IPS-18c (cell line): ENCODE data around the gene HIGD1C.

ENCODE experiments used
- H3K4me3 ChIP-seq: 2 replicates; pipeline ENCODE4 v1.7.0; 2013; ENCODE audit warnings: low read depth, mild to moderate bottlenecking, low read length, moderate library complexity; ENCODE audit not compliant: insufficient read depth
- H3K9me3 ChIP-seq: one replicate; pipeline ENCODE4 v1.6.1; 2013; ENCODE audit warnings: mild to moderate bottlenecking, low read length, moderate library complexity; ENCODE audit not compliant: control insufficient read depth, insufficient read depth

Gene HIGD1C

GRCh38 chr12:50960130-50960529, 7.8 kb downstream of the HIGD1C start:
- Histone ChIP-seq H3K4me3 (no peak overlapping the region), H3K9me3 (no peaks in the 10 kb centered on the region)

- Histone ChIP-seq H3K9me3 (no peaks in the 10 kb centered on the region), H3K4me3 (no peak overlapping the region)
Measured at GRCh38 chr12:50961708-50962107, 9.4 kb downstream of the HIGD1C start.

- no peaks in the 10 kb centered on the region for H3K9me3 ChIP-seq
Measured at GRCh38 chr12:50964432-50964831, 12.1 kb downstream of the HIGD1C start.

GRCh38 chr12:50971946-50972345, 19.6 kb downstream of the HIGD1C start:
- Histone ChIP-seq H3K9me3 (peaks cover 5% of the 10 kb centered on the region), H3K4me3 (no peak overlapping the region)

More at GRCh38 chr12:50964432-50964831, 12.1 kb downstream of the HIGD1C start:
- no peak overlapping the region for H3K4me3 ChIP-seq

GRCh38 chr12:50979369-50980052, 27.2 kb downstream of the HIGD1C start:
- Histone ChIP-seq H3K4me3 (no peak overlapping the region), H3K9me3 (no peaks in the 10 kb centered on the region)

- Histone ChIP-seq H3K4me3 (no peak overlapping the region), H3K9me3 (no peaks in the 10 kb centered on the region)
Measured at GRCh38 chr12:50980545-50980944, 28.2 kb downstream of the HIGD1C start.

- no peak overlapping the region for H3K4me3 ChIP-seq
Measured at GRCh38 chr12:50981319-50982239, 29.2 kb downstream of the HIGD1C start.

GRCh38 chr12:50984586-50985298, 32.4 kb downstream of the HIGD1C start:
- H3K9me3 ChIP-seq, result no peaks in the 10 kb centered on the region
- no peak overlapping the region for H3K4me3 ChIP-seq

More at GRCh38 chr12:50981319-50982239, 29.2 kb downstream of the HIGD1C start:
- H3K9me3 ChIP-seq, result no peaks in the 10 kb centered on the region

GRCh38 chr12:50985322-50985721, 33.0 kb downstream of the HIGD1C start:
- Histone ChIP-seq H3K4me3 (no peak overlapping the region), H3K9me3 (no peaks in the 10 kb centered on the region)

GRCh38 chr12:50986966-50987737, 34.8 kb downstream of the HIGD1C start:
- Histone ChIP-seq H3K9me3 (no peaks in the 10 kb centered on the region), H3K4me3 (no peak overlapping the region)

- H3K9me3 ChIP-seq, result no peaks in the 10 kb centered on the region
- H3K4me3 ChIP-seq, result no peak overlapping the region
Measured at GRCh38 chr12:50988051-50988450, 35.7 kb downstream of the HIGD1C start.

- no peaks in the 10 kb centered on the region for H3K9me3 ChIP-seq
- no peak overlapping the region for H3K4me3 ChIP-seq
Measured at GRCh38 chr12:50988871-50989270, 36.5 kb downstream of the HIGD1C start.

- Histone ChIP-seq H3K9me3 (no peaks in the 10 kb centered on the region), H3K4me3 (no peak overlapping the region)
Measured at GRCh38 chr12:50990147-50990727, 37.9 kb downstream of the HIGD1C start.

- H3K4me3 ChIP-seq, result no peak overlapping the region
Measured at GRCh38 chr12:50990791-50991190, 38.4 kb downstream of the HIGD1C start.

GRCh38 chr12:50991291-50991690, 38.9 kb downstream of the HIGD1C start:
- Histone ChIP-seq H3K4me3 (no peak overlapping the region), H3K9me3 (no peaks in the 10 kb centered on the region)

More at GRCh38 chr12:50990791-50991190, 38.4 kb downstream of the HIGD1C start:
- no peaks in the 10 kb centered on the region for H3K9me3 ChIP-seq

GRCh38 chr12:50992819-50993218, 40.5 kb downstream of the HIGD1C start:
- H3K4me3 ChIP-seq, result no peak overlapping the region
- H3K9me3 ChIP-seq, result no peaks in the 10 kb centered on the region

- H3K4me3 ChIP-seq, result no peak overlapping the region
Measured at GRCh38 chr12:50999093-50999492, 46.7 kb downstream of the HIGD1C start.

More at GRCh38 chr12:50999093-50999492, 46.7 kb downstream of the HIGD1C start:
- H3K9me3 ChIP-seq, result no peaks in the 10 kb centered on the region
